ENCODE results near the gene HEBP2.
"Not testable (repeated sequence)": the region's sequence is repeated elsewhere in the genome, so short reads cannot be mapped to it uniquely, and the experiment has no call there.

HEBP2 gene, protein sequence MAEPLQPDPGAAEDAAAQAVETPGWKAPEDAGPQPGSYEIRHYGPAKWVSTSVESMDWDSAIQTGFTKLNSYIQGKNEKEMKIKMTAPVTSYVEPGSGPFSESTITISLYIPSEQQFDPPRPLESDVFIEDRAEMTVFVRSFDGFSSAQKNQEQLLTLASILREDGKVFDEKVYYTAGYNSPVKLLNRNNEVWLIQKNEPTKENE

DNA sequence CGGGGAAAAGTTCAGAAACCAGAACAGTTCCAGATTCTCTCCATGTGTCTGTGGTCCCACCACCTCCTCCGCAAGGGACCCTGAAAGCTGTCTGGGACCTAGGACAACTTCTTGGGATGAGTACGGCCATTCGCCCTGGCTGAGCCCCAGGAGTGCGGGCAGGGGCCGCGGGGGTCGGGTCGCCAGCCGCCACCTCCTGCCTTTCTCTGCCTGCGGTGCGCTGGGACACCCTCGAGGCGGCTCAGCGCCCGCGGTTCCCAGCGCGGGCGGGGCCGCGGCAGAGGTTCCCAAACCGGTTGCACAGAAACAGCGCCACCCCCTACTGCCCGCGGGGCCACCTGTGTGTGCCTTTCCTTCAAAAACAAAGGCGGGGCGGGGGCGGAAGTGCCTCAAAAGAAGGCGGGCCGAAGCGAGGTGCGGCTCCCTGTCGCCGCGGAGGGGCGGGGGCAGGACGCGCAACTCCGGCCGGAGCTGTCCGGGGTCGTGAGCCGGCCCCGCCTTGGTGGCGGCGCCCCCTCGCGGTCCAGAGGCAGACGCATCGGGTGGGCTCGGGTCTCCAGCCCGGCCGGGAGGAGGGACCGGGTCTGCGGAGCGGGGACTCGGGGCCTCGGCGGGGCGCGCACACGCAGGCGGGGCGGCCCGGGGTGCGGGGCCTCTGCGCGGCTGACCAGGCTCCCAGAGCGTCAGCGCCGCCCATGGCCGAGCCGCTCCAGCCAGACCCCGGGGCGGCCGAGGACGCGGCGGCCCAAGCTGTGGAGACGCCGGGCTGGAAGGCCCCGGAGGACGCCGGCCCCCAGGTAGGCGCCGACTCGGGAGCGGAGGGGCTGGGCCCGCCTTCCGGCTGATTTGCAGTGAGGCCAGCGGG is at the start of gene HEBP2:
Gene HEBP2 (plus strand): TSS at position 423 of the 865 bp plus-strand sequence. CDS start 273 bp downstream, at position 696.
- H3K4me3 ChIP-seq (ENCODE audit: low read depth, low read length) = peak within 1 kb of the TSS; percentile 75
- peak; percentile 21 for DNase-seq (ENCODE audit: low read depth)

DNA sequence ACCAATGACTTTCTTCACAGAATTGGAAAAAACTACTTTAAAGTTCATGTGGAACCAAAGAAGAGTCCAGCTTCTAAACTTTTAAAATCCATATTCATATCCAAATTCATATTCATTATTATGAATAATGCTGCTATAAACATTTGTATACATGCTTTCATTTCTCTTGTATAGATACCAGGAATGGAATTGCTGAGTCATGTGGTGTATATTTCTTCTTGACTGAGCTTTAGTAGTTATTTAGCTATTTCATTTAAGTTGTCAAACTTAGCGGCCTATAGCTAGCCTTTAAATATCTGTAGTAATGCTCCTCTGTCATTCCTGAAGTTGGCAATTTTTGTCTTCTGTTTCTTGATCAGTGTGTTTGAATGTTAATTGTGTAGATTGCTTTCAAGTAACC is 46.1 kb upstream of the HEBP2 start:
- no peak for DNase-seq (ENCODE audit: low read depth)
- no peak overlapping the region for H3K4me3 ChIP-seq (ENCODE audit: low read depth, low read length)

DNA sequence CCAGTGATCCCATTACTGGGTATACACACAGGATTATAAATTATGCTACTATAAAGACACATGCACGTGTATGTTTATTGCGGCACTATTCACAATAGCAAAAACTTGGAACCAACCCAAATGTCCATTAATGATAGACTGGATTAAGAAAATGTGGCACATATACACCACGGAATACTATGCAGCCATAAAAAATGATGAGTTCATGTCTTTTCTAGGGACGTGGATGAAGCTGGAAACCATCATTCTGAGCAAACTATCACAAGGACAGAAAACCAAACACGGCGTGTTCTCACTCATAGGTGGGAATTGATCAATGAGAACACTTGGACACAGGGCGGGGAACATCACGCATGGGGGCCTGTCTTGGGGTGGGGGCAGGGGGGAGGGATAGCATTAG is 35.3 kb upstream of the HEBP2 start:
- not testable (repeated sequence) for H3K4me3 ChIP-seq (ENCODE audit: low read depth, low read length); DNase-seq (ENCODE audit: low read depth)

DNA sequence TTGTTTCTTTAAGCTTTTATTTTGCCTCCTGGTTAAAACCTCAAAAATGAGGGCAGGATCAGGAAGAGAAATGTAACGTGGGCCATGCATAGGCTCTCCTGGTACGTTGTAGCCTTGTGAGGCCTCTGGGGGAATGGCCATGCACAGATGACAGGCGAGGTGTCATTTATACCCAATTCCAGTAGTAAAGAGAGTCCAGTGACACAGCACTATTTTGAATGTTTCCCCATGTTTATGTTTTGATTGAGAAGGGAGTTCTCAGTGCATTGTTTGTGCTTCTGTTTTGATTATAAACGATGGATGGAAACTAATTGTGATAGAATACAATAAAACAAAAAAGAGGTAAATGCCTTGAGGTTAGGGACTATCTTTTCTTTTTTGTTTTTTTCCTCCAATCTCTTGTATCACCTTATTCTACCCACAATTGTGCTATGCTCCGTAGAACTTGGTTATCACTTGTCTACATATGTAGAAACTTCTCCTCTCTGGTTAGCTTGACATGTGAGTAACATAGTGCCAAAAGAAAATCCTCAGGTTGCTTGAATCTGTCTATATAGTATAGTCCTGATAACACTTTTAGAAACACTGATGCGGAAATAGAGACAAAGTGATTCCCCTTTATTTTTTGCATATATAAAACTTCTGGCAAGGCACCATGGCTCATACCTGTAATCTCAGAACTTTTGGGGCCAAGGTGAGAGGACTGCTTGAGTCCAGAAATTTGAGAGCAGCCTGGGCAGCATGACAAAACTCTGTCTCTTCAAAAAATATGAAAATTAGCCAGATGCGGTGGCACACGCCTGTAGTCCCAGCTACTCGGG is 33.2 kb upstream of the HEBP2 start:
- DNase-seq (ENCODE audit: low read depth) = no peak
- no peak overlapping the region for H3K4me3 ChIP-seq (ENCODE audit: low read depth, low read length)

DNA sequence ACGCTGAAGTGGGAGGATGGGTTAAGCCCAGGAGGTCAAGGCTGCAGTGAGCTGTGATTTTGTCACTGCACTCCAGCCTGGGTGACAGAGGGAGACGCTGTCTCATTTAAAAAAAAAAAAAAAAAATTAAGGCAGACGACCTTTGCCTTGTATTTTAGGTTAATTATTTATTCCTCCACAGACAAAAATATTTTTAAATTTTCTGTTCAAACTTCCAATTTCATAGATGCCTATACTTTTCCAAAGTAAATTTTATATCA is 32.6 kb upstream of the HEBP2 start:
- H3K4me3 ChIP-seq (ENCODE audit: low read depth, low read length) = no peak overlapping the region
- no peak for DNase-seq (ENCODE audit: low read depth)

DNA sequence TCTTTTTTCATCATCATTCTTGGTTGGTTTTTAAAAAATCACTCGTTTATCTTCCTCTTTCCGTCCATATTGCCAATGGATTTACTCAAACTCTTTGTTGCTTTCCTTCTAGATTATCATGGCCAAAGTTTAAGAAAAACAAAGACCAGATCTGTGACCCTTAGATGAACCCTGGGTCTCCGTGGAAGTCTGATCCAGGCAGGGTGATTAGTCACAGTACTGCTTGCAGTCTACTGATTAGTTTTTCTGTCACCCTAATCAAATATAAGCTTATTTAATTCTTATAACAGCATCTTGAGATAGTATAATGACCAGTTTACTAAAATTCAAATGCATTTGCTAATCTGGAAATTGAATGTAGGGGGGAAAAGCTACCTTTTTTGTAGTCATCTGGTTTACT is 32.3 kb upstream of the HEBP2 start:
- no peak overlapping the region for H3K4me3 ChIP-seq (ENCODE audit: low read depth, low read length)
- no peak for DNase-seq (ENCODE audit: low read depth)

DNA sequence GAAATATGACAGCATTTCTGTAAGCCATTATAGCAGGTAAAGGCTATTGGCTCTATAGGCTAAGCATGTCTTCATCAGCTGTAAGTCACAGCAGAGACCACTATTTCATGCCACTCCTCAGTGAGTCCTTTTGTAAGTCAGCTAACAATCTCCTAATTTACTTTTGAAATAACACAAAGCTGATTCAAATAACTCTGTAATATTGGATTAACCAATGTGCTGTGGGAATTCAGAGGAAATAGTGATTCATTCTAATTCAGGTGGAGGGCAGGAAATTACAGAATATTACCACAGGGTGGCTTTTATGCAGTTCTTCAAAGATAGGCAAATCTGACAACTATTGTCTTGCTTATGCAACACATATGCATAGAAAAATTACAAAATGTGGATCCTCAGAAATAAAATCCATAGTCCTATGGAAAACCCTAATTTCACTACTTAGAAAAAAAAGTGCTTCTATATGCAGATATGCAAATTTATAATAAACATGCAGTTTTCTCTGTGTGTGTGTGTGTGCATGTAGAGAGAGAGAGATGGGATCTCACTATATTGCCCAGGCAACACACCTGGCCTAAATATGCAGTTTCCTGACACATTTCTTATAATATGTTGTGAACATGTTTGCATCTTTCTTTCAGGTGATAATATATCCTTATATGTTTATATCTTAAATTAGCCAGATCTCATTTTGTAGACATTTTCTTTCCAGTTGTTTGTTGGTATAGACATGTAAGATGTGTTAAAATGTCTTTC is 31.1 kb upstream of the HEBP2 start:
- no peak for DNase-seq (ENCODE audit: low read depth)
- no peak overlapping the region for H3K4me3 ChIP-seq (ENCODE audit: low read depth, low read length)

DNA sequence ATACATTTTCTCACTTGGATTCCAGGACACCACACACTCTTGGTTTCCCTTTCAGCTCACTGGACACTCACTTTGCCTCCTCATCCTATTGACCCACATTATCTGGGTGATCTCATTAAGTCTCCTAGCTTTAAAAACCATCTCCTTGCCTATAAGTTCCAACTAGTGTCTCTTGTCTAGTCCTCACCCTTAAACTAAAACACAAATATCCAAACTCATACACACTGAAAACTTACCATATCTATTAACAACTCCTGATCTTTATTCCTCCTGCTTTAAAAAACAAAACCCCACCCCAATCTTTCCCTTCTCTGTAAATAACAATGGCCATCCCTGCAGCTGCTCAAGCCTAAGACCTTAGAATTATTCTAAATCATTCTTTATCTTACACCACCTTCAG is 29.8 kb upstream of the HEBP2 start:
- no peak for DNase-seq (ENCODE audit: low read depth)
- H3K4me3 ChIP-seq (ENCODE audit: low read depth, low read length) = no peak overlapping the region

DNA sequence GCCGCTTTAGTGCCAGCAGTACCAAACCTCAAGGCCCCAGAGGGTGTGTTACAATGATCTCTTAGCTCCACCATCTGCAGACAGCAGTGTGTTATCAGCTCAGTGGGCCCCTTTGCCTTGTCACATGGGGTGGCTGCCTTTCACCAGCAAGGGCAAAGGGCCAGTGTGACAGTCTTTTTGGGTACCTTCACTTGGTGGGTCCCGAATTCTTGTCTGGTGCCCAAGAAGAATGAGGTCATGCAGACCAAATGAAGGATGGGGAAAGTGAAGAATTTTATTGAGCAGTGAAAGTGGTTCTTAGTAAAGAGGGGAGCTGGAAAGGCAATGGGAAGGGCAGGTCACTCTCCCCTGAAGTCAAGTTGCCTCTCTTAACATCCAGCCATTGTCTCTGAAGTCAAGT is 29.2 kb upstream of the HEBP2 start:
- no peak for DNase-seq (ENCODE audit: low read depth)

DNA sequence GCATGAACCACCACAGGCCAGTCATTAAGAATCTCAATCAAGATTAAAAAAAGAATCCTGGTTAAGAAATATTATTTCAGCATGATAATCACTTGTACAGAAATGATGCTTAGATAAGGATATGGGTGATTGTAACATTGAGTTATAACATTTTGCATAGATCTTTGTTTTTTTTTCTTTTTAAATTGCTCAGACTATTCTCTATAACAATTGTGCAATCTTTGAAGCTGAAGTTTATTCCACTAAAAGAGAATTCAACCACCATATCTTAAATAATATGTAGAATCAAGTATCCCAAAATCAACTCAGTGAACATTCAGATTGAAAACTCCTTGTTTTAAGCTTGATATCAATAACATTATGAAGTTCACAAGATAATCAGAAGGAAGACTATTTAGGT is 27.0 kb upstream of the HEBP2 start:
- DNase-seq (ENCODE audit: low read depth) = no peak
- no peak overlapping the region for H3K4me3 ChIP-seq (ENCODE audit: low read depth, low read length)

More for the DNA sequence above, 29.2 kb upstream of the HEBP2 start:
- H3K4me3 ChIP-seq (ENCODE audit: low read depth, low read length) = no peak overlapping the region

DNA sequence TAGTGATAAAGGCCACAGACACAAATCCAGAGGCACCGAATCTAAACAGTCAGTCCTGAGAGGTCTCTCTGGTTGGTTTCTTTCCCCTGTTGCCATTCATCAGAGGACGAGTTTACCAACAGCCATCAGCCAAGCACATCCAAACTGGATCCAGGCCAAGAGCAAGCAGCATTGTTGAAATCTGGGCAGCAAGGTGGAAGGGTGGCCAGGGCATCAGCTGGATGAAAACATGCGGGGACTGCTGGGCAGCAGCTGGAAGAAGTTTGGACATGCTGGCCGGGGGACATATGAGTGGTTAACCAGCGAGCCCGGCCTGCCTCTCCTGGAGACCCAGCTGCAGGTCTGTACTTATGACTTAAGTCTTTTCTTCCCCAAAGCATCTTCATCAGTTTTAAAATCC is 26.2 kb upstream of the HEBP2 start, which contains the start of gene SMIM28:
Gene SMIM28 (plus strand): TSS at position 62 of the 400 bp plus-strand sequence. CDS start 168 bp downstream, at position 230.
- no peak within 1 kb of the TSS for H3K4me3 ChIP-seq (ENCODE audit: low read depth, low read length)
- DNase-seq (ENCODE audit: low read depth) = no peak

DNA sequence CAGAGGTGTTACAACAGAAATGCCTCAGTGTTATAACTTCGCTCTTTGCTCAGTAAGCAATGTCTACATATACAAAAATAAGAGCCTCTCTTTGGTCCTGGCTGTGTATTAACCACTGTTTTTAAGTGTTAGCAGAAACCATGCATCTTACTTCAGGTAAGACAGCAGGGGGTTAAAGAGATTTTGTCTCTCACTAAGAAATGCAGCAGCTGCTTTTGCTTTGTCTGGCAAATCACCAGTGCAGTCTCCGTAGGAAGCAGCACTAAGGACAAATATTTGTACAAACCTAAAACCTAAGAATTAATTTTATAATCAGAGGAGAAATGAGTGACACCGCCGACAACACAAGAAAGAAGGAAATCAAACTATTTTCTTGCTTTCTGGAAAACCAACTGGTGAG is 25.6 kb upstream of the HEBP2 start:
- H3K4me3 ChIP-seq (ENCODE audit: low read depth, low read length) = no peak overlapping the region
- DNase-seq (ENCODE audit: low read depth) = no peak

DNA sequence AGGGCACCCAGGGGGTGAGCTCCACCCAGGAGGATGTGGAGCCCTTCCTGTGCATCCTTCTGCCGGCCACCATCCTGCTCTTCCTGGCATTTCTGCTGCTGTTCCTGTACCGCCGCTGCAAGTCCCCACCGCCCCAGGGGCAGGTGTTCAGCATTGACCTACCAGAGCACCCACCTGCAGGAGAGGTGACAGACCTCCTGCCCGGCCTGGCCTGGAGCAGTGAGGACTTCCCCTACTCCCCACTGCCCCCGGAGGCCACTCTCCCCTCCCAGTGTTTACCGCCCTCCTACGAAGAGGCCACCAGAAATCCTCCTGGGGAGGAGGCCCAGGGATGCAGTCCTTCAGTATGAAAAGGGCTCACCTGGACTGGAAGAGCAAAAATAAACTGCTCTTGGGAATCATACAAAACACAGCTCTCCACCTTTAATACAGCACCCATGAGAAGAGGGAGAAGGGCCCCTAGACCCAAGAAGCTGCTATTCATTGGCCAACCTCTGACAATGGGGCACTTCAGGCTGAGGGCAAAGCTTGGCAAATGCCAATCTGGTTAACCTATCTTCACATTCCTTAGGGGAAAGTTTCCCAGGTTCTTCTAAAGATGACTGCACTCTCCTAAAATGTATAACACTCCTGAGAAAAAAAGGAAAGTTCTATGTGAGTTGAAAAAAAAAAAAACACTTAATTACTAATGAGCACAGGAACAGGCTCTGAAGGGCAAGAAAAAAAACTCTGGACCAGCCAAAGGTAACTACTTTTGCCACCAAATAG is 21.3 kb upstream of the HEBP2 start:
- no peak for DNase-seq (ENCODE audit: low read depth)
- H3K4me3 ChIP-seq (ENCODE audit: low read depth, low read length) = no peak overlapping the region

DNA sequence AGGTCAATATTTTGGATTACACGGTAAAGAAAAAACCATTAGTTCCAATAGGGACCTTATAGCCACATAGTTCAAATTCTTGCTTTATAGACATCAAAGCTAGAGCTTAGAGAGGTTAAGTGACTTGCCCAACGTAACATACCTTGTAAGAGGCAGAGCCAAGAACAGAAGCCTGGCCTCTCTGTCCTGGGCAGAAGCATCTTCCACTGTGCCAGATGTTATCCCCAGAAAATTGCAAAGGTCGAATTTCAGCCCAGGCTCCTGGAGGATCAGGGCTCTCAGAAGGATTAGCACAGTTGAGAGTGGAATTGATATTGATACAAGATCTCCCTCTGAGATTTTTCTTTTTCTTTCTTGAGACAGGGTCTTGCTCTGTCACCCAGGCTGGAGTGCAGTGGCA is 20.2 kb upstream of the HEBP2 start:
- DNase-seq (ENCODE audit: low read depth) = no peak
- H3K4me3 ChIP-seq (ENCODE audit: low read depth, low read length) = no peak overlapping the region

DNA sequence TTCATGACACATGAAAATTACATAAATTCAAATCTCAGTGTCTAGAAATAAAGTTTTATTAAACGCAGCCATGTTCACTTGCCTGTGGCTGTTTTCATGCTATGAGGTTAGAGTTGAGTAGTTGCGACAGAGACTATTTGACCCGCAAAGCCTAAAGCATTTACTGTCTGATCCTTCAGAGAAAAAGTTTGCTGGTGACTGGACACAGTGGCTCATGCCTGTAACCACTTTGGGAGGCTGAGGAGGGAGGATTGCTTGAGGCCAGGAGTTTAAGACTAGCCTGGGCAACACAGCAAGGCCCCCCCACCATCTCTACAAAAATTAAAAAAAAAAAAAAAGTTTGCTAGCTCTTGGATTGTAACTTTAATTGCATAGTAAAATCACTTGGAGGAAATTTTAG is 17.1 kb upstream of the HEBP2 start:
- no peak overlapping the region for H3K4me3 ChIP-seq (ENCODE audit: low read depth, low read length)
- no peak for DNase-seq (ENCODE audit: low read depth)

DNA sequence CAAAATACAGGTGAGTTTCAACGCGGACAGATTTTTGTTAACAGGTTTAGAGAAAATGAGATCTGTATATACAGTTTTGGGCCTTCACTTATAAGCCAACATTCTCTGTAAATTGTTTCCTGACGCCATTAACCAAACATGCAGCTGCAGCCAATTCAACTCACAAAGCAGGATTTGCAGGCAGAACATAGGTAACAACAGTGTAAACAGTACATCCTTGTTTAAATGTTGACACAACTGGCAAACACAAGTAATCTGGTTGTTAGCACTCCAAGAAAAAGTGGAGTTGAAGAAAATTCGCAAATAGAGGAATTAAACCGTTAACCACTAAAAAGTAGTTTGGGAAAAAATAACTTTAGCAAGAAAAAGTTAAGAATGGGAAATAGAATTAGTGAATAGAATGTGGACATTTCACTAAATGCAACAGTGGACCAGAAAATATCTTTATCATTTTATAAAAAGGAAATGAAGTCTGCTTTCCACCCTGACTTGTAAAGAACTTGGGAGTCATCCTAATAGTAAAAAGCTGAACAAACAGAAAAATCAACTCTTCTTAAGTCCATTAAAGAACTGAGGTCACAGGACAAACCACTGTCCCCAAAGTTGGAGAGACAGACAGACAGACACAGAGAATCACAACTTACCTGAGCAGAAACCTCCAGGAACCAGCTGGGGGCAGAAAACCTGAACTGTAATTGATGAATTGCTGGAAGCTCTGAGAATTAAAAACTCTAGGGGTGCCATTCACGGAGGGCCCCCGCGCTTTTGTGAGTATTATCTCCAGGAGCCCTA is 16.2 kb upstream of the HEBP2 start:
- DNase-seq (ENCODE audit: low read depth) = no peak
- no peak overlapping the region for H3K4me3 ChIP-seq (ENCODE audit: low read depth, low read length)

DNA sequence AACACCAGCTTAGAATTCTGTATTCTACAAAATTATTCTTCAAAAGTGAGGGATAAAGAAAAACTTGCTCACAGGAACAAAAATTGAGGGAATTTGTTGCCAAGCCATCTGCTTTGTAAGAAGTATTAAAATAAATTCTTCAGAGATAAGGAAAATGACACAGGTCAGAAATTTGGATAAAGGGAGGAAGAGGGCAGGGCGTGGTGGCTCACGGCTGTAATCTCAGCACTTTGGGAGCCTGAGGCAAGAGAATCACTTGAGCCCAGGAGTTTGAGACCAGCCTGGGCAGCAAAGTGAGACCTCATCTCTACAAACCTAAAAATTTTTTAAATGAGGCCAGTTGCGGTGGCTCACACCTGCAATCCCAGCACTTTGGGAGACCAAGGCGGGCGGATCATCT is 14.5 kb upstream of the HEBP2 start:
- no peak overlapping the region for H3K4me3 ChIP-seq (ENCODE audit: low read depth, low read length)
- no peak for DNase-seq (ENCODE audit: low read depth)

Measured in skeletal muscle cell (primary cell).